ENCODE results near the gene TEK. TPM values are rescaled to one million over a fixed set of nuclear protein-coding genes. Genes with fewer than 3 reads are reported as not detected.

TEK gene
- total RNA-seq = 12.5 and 25.8 TPM in 2 replicates

- peak; percentile 65 for DNase-seq (ENCODE audit: low read depth)
- no peak for TF ChIP-seq CTCF (IDR thresholded peaks at IDR 0.05; ENCODE audit: insufficient read depth, low read depth, low read length)
- peak within 1 kb of the TSS; percentile 53 for H3K4me3 ChIP-seq (ENCODE audit: low read depth, low read length)
These were observed at the start of gene TEK for GRCh38 chr9:27108981-27109541. TSS of gene TEK (plus strand) at chr9:27109225. CDS start at chr9:27109591, 366 bp downstream.

GRCh38 chr9:27059412-27059811 lies 49.6 kb upstream of the TEK start:
- no peak for TF ChIP-seq CTCF (IDR thresholded peaks at IDR 0.05; ENCODE audit: insufficient read depth, low read depth, low read length)
- DNase-seq (ENCODE audit: low read depth) = no peak
- H3K4me3 ChIP-seq (ENCODE audit: low read depth, low read length) = no peak overlapping the region

GRCh38 chr9:27059907-27060306 lies 49.1 kb upstream of the TEK start:
- no peak for TF ChIP-seq CTCF (IDR thresholded peaks at IDR 0.05; ENCODE audit: insufficient read depth, low read depth, low read length)
- DNase-seq (ENCODE audit: low read depth) = no peak
- H3K4me3 ChIP-seq (ENCODE audit: low read depth, low read length) = no peak overlapping the region

GRCh38 chr9:27065288-27065687 lies 43.7 kb upstream of the TEK start:
- TF ChIP-seq CTCF (IDR thresholded peaks at IDR 0.05; ENCODE audit: insufficient read depth, low read depth, low read length) = no peak
- DNase-seq (ENCODE audit: low read depth) = no peak
- H3K4me3 ChIP-seq (ENCODE audit: low read depth, low read length) = no peak overlapping the region

GRCh38 chr9:27073841-27074728 lies 34.9 kb upstream of the TEK start:
- TF ChIP-seq CTCF (IDR thresholded peaks at IDR 0.05; ENCODE audit: insufficient read depth, low read depth, low read length) = no peak
- DNase-seq (ENCODE audit: low read depth) = peak; percentile 7
- H3K4me3 ChIP-seq (ENCODE audit: low read depth, low read length) = no peak overlapping the region

- no peak overlapping the region for H3K4me3 ChIP-seq (ENCODE audit: low read depth, low read length)
- no peak for DNase-seq (ENCODE audit: low read depth)
- no peak for TF ChIP-seq CTCF (IDR thresholded peaks at IDR 0.05; ENCODE audit: insufficient read depth, low read depth, low read length)
These were observed 30.3 kb upstream of the TEK start for GRCh38 chr9:27078685-27079084.
